DOHH2 (cell line): ENCODE measurements around the gene NAPEPLD.

Experiments
- EZH2phosphoT487 ChIP-seq: fragments of 200-600 bp; sonication (generic); IDR thresholded peaks from 2 replicates; pipeline ENCODE4 v1.6.1; 2017; ENCODE audit warnings: borderline replicate concordance, mild to moderate bottlenecking, antibody characterized with exemption, low read length, moderate library complexity, mixed read lengths
- TF ChIP-seq, protein P1 (sequence below): fragments of 200-600 bp; sonication (generic); IDR thresholded peaks from one replicate; pipeline ENCODE4 v1.5.1; 2014; ENCODE audit warnings: antibody characterized with exemption, mild to moderate bottlenecking, low read depth, low read length; ENCODE audit not compliant: poor library complexity, severe bottlenecking

DNA sequence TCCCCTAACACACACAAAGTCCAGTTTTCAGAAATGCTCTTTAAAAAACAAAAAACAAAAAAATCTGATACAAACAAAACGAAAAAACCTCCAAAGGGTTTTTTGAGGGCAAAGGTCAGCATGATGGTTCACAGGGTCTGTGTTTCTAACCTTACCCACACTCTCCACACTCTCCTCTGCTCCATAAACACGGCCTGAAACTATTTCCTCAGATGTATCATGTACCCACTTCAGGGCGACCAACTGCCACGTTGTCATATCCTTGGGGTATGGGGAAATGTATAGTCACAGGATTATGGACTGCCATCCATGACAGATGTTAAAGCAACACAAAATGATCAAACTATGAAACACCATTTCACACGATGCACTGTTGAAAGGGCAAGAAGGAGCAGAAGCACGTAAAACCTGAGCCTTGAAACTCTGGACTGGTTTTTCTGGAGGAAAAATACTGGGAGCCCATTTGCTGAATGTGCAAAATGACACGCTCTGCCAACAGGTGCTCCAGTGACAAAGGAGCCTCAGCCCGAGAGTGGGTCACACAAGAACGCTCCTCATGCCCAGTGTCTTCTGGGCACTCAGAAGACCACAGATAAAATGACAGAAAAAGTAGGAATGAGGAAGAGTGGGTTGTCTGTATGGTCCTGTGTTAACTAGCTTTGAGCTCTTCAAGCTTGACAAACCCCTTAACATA, 15.8 kb downstream of the NAPEPLD start:
- TF ChIP-seq, protein P1, sequence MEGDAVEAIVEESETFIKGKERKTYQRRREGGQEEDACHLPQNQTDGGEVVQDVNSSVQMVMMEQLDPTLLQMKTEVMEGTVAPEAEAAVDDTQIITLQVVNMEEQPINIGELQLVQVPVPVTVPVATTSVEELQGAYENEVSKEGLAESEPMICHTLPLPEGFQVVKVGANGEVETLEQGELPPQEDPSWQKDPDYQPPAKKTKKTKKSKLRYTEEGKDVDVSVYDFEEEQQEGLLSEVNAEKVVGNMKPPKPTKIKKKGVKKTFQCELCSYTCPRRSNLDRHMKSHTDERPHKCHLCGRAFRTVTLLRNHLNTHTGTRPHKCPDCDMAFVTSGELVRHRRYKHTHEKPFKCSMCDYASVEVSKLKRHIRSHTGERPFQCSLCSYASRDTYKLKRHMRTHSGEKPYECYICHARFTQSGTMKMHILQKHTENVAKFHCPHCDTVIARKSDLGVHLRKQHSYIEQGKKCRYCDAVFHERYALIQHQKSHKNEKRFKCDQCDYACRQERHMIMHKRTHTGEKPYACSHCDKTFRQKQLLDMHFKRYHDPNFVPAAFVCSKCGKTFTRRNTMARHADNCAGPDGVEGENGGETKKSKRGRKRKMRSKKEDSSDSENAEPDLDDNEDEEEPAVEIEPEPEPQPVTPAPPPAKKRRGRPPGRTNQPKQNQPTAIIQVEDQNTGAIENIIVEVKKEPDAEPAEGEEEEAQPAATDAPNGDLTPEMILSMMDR: no peak
- no peak for TF ChIP-seq EZH2phosphoT487
